OCI-LY3 (cell line): ENCODE data around the gene HIF3A.

Source experiments
- CTCF ChIP-seq: fragments of 200-600, 300-600 bp; sonication (generic); IDR thresholded peaks from 2 replicates; pipeline ENCODE4 v1.5.1; 2014; ENCODE audit warnings: antibody characterized with exemption, low read length, low read depth
- EZH2phosphoT487 ChIP-seq: fragments of 200-600 bp; shearing (Covaris generic); IDR thresholded peaks from 2 replicates; pipeline ENCODE4 v1.6.1; 2018; ENCODE audit warnings: antibody characterized with exemption, mixed run types, low read depth

- TF ChIP-seq CTCF (no peak), EZH2phosphoT487 (no peak)
These were observed 83.8 kb downstream of the HIF3A start for GRCh38 chr19:46380690-46381089.
